SU-DHL-6 (cell line): ENCODE measurements around the gene ACAP1.

Experiments used
- H2AFZ ChIP-seq: fragments of 200-600 bp; sonication (generic); 2 replicates; pipeline ENCODE4 v1.6.1; 2014; ENCODE audit warnings: low read depth, mild to moderate bottlenecking, moderate library complexity, mixed read lengths, antibody characterized with exemption, low read length; ENCODE audit not compliant: severe bottlenecking
- H3F3A ChIP-seq: fragments of 200-600 bp; shearing (Covaris generic); 2 replicates; pipeline ENCODE4 v1.6.0; 2016; ENCODE audit warnings: antibody characterized with exemption, mild to moderate bottlenecking; ENCODE audit not compliant: insufficient read depth
- H3K27ac ChIP-seq: fragments of 200-600 bp; sonication (generic); 2 replicates; pipeline ENCODE4 v1.5.1; 2016; ENCODE audit warnings: low read depth, mild to moderate bottlenecking, low read length, moderate library complexity, mixed read lengths
- H3K27me3 ChIP-seq: fragments of 200-600 bp; sonication (generic), shearing (Covaris generic); 2 replicates; pipeline ENCODE4 v1.6.0; 2014; ENCODE audit warnings: mild to moderate bottlenecking, low read length
- H3K36me3 ChIP-seq: fragments of 200-600 bp; sonication (generic); 2 replicates; pipeline ENCODE4 v1.6.1; 2014; ENCODE audit warnings: mild to moderate bottlenecking, low read length, mixed read lengths
- H3K4me2 ChIP-seq: fragments of 300-600, 200-600 bp; shearing (Covaris generic), sonication (generic); 2 replicates; pipeline ENCODE4 v1.6.0; 2014; ENCODE audit warnings: low read length, low read depth, mild to moderate bottlenecking; ENCODE audit not compliant: poor library complexity, severe bottlenecking
- H3K4me3 ChIP-seq: fragments of 200-600 bp; sonication (generic); 2 replicates; pipeline ENCODE4 v1.5.1; 2014; ENCODE audit warnings: antibody characterized with exemption, low read length, mild to moderate bottlenecking, mixed read lengths; ENCODE audit not compliant: insufficient read depth, poor library complexity, severe bottlenecking
- H3K79me2 ChIP-seq: fragments of 200-600 bp; sonication (generic); 2 replicates; pipeline ENCODE4 v1.6.1; 2014; ENCODE audit warnings: mild to moderate bottlenecking, low read length, moderate library complexity; ENCODE audit not compliant: insufficient read depth
- H3K9ac ChIP-seq: fragments of 200-600 bp; sonication (generic); 2 replicates; pipeline ENCODE4 v1.7.0; 2014; ENCODE audit warnings: mild to moderate bottlenecking, low read length
- H3K9me2 ChIP-seq: fragments of 200-600 bp; sonication (generic); replicated peaks from 2 replicates; pipeline ENCODE4 v1.6.1; 2014; ENCODE audit warnings: low read length; ENCODE audit not compliant: insufficient read depth
- H3K9me3 ChIP-seq: fragments of 200-600 bp; sonication (generic); 2 replicates; pipeline ENCODE4 v1.6.1; 2014; ENCODE audit warnings: low read length, mixed read lengths; ENCODE audit not compliant: insufficient read depth
- H4K20me1 ChIP-seq: fragments of 200-600 bp; sonication (generic); 2 replicates; pipeline ENCODE4 v1.6.1; 2014; ENCODE audit warnings: low read depth, mild to moderate bottlenecking, antibody characterized with exemption, low read length, moderate library complexity, mixed read lengths
- EZH2phosphoT487 ChIP-seq: fragments of 200-600 bp; sonication (generic), shearing (Covaris generic); conservative IDR thresholded peaks from 2 replicates; pipeline ENCODE4 v1.6.1; 2018; ENCODE audit warnings: mild to moderate bottlenecking, antibody characterized with exemption, low read length, moderate library complexity, mixed read lengths
- TF ChIP-seq, protein P1 (sequence below): fragments of 200-600 bp; sonication (generic); IDR thresholded peaks from one replicate; pipeline ENCODE4 v1.5.1; 2017; ENCODE audit warnings: antibody characterized with exemption, mild to moderate bottlenecking, low read length, moderate library complexity; ENCODE audit not compliant: insufficient read depth, poor library complexity, severe bottlenecking

The ACAP1 gene

DNA sequence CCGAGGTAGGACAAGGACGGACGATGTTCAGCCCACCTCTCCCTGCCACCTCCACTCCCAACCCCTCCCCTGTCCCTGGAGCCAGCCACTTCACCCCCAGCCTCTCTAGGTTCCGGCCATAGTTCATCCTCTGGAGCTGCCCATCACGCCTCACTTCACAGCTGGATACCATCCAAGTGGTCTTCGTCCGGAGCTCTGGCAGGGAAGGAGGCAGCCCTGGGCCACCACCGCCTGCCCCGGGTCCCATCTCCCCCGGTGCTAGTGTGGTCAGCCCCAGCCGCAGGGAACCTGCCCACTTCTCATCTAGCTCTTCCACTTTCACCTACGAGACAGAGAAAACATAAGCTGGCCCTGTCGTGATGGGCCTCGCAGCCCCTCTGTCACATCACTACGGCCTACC is 14.9 kb upstream of the ACAP1 start:
- Histone ChIP-seq H3K9me2 (no peaks in the 10 kb centered on the region), H3K9me3 (no peaks in the 10 kb centered on the region), H2AFZ (no peak overlapping the region), H3K9ac (no peak overlapping the region), H3K4me3 (no peak overlapping the region), H3K4me2 (no peak overlapping the region), H3K79me2 (no peaks in the 10 kb centered on the region), H4K20me1 (no peaks in the 10 kb centered on the region), H3F3A (no peaks in the 10 kb centered on the region), H3K36me3 (no peaks in the 10 kb centered on the region), H3K27me3 (no peaks in the 10 kb centered on the region), H3K27ac (no peak overlapping the region)
- TF ChIP-seq, protein P1, sequence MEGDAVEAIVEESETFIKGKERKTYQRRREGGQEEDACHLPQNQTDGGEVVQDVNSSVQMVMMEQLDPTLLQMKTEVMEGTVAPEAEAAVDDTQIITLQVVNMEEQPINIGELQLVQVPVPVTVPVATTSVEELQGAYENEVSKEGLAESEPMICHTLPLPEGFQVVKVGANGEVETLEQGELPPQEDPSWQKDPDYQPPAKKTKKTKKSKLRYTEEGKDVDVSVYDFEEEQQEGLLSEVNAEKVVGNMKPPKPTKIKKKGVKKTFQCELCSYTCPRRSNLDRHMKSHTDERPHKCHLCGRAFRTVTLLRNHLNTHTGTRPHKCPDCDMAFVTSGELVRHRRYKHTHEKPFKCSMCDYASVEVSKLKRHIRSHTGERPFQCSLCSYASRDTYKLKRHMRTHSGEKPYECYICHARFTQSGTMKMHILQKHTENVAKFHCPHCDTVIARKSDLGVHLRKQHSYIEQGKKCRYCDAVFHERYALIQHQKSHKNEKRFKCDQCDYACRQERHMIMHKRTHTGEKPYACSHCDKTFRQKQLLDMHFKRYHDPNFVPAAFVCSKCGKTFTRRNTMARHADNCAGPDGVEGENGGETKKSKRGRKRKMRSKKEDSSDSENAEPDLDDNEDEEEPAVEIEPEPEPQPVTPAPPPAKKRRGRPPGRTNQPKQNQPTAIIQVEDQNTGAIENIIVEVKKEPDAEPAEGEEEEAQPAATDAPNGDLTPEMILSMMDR, result no peak
- no peak for TF ChIP-seq EZH2phosphoT487

DNA sequence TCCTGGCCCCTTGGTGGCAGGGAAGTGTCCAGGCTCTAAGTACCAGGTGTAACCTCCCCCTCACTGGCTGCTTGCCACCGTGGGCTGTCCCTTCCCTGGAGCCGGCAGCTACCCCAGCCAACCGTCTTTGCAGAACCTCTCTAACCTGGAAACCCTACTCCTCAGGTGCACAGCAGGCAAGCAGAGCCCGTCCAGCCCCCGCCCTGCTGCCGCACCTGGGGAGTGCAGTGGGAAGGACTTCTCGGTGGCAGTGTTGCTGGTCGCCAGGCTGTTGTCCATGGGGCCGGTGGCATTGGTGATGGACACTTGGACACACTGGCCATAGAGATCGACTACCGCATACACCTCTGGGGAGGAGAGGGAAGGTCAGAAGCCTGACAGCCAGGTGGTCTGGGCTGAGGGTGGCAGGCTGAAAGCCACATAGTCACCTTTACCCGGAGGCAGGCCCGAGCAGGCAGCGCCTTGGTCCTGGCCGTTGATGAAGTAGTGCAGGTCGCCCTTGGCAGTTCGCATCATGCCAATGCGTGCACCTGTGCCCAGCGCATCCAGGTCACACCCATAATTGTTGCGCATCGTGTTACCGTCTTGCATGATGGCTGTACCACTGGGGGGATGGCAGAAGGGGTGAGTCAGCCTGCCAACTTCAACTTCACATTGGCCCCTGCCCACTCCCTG is 13.7 kb upstream of the ACAP1 start:
- H4K20me1 ChIP-seq, result no peaks in the 10 kb centered on the region
- H3K79me2 ChIP-seq, result peaks cover 6% of the 10 kb centered on the region; the same call in 1 of the 2 replicates
- no peak overlapping the region for H2AFZ ChIP-seq
- H3K4me3 ChIP-seq, result no peak overlapping the region
- no peak overlapping the region for H3K27ac ChIP-seq
- no peaks in the 10 kb centered on the region for H3F3A ChIP-seq
- H3K9ac ChIP-seq, result no peak overlapping the region
- H3K27me3 ChIP-seq, result no peaks in the 10 kb centered on the region
- no peaks in the 10 kb centered on the region for H3K9me3 ChIP-seq
- no peak overlapping the region for H3K4me2 ChIP-seq
- no peaks in the 10 kb centered on the region for H3K9me2 ChIP-seq
- TF ChIP-seq, protein P1, result no peak
- no peak for TF ChIP-seq EZH2phosphoT487
- H3K36me3 ChIP-seq, result no peaks in the 10 kb centered on the region

DNA sequence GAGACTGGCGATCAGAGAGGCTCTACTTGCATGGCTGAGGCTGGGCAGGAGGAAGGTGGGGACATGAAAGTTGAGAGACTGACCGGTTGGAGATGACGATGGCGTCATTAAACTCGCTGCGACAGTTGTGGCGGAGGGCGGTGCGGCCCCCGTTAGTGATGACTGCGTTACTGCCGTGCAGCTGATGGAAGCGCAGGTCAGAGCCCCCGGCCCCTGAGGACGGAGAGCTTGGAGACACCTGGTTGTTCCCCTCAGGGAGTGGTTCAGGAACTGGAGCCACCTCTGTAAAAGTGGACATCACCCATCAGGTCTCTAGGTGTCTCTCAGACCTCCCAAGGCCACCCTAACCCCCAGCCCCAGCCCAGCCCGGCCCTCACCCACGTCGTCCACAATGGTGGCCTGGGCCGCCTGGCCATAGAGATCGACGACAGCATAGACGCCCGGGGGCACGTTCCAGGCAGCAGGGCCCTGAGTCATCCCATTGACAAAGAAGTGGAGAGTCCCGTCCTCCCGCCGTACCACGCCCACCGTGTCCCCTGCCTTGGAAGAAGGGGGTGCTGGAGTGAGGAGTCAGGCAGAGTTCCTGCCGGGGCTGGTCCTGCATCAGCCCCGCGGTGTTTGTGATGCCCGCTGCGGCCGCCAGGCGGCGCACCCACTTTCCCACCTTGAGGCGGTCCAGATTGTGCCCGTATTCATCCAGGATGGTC is 12.4 kb upstream of the ACAP1 start:
- no peak overlapping the region for H3K27ac ChIP-seq
- no peak overlapping the region for H3K4me2 ChIP-seq
- no peaks in the 10 kb centered on the region for H4K20me1 ChIP-seq
- H3K9me3 ChIP-seq, result no peaks in the 10 kb centered on the region
- peaks cover 17% of the 10 kb centered on the region; the same call in 1 of the 2 replicates for H3K79me2 ChIP-seq
- H3F3A ChIP-seq, result no peaks in the 10 kb centered on the region
- no peak overlapping the region for H2AFZ ChIP-seq
- no peak overlapping the region for H3K4me3 ChIP-seq
- H3K36me3 ChIP-seq, result no peaks in the 10 kb centered on the region
- no peak overlapping the region for H3K9ac ChIP-seq
- no peaks in the 10 kb centered on the region for H3K9me2 ChIP-seq
- H3K27me3 ChIP-seq, result no peaks in the 10 kb centered on the region
- TF ChIP-seq, protein P1, result peak; percentile 87
- TF ChIP-seq EZH2phosphoT487, result no peak
